K562 (cell line): ENCODE results near the gene HMGCL. TPM values are rescaled to one million over a fixed set of nuclear protein-coding genes. Genes with fewer than 3 reads are reported as not detected.

Experiments used
- BRCA1 ChIP-seq, 2 experiments: fragments of 450-650 bp in 1 of 2; sonication (generic) in 1 of 2; formaldehyde crosslinking in 1 of 2; IDR thresholded peaks; 2 replicates each; pipeline versions ENCODE4 v1.5.0 to v1.6.1; 2017 to 2020; ENCODE audit warnings: mild to moderate bottlenecking in 1 of 2, missing genetic modification reagents in 1 of 2
- DIDO1 ChIP-seq: fragments of 450-650 bp; IDR thresholded peaks from 2 replicates; pipeline ENCODE4 v1.6.1; 2016; ENCODE audit warnings: low read depth, missing biosample characterization, missing genetic modification characterization
- E2F5 ChIP-seq: sonication (generic); formaldehyde crosslinking; IDR thresholded peaks from 2 replicates; pipeline ENCODE4 v1.8.0; 2022; ENCODE audit warnings: mild to moderate bottlenecking, missing genetic modification reagents
- EP300 ChIP-seq: IDR thresholded peaks from 2 replicates; pipeline ENCODE4 v1.6.1; 2012; ENCODE audit warnings: low read length, improper control_type of control experiment
- ETV1 ChIP-seq: fragments of 450-650 bp; conservative IDR thresholded peaks from 2 replicates; pipeline ENCODE4 v1.6.1; 2016; ENCODE audit warnings: missing genetic modification characterization, control low read depth, low read depth, missing compliant biosample characterization
- FOS ChIP-seq: IDR thresholded peaks from 3 replicates; pipeline ENCODE4 v1.6.1; 2011; ENCODE audit not compliant: insufficient read length; ENCODE audit errors: extremely low read depth
- HDAC3 ChIP-seq: fragments of 450-650 bp; IDR thresholded peaks from 2 replicates; pipeline ENCODE4 v1.6.1; 2018; ENCODE audit warnings: borderline replicate concordance, mild to moderate bottlenecking, moderate library complexity; ENCODE audit not compliant: partially characterized antibody
- HIVEP1 ChIP-seq: fragments of 250-450 bp; sonication (Bioruptor Pico); IDR thresholded peaks from 2 replicates; pipeline ENCODE4 v1.4.0; 2020; ENCODE audit warnings: mild to moderate bottlenecking
- HMGXB4 ChIP-seq: sonication (generic); formaldehyde crosslinking; IDR thresholded peaks from 2 replicates; pipeline ENCODE4 v1.8.1; 2023; ENCODE audit warnings: mild to moderate bottlenecking, missing genetic modification reagents
- MCM7 ChIP-seq, 2 experiments: fragments of 450-650 bp; IDR thresholded peaks; 2 replicates each; pipeline ENCODE4 v1.6.1; 2016 to 2018
- PRDM10 ChIP-seq: fragments of 450-650 bp; IDR thresholded peaks from 2 replicates; pipeline ENCODE4 v1.6.1; 2018; ENCODE audit not compliant: partially characterized antibody
- PREB ChIP-seq: sonication (generic); formaldehyde crosslinking; IDR thresholded peaks from 2 replicates; pipeline ENCODE4 v1.8.1; 2023; ENCODE audit warnings: mild to moderate bottlenecking, missing genetic modification reagents
- RAD21 ChIP-seq, 2 experiments: fragments of 250-450 bp in 1 of 2; fragments of 450-650 bp in 1 of 2; sonication (Bioruptor Pico) in 1 of 2; formaldehyde crosslinking in 1 of 2; IDR thresholded peaks in 1 of 2; conservative IDR thresholded peaks in 1 of 2; 2 replicates each; pipeline versions ENCODE4 v1.4.0 to v1.8.0; 2020 to 2022; ENCODE audit warnings: mild to moderate bottlenecking in 2 of 2, moderate library complexity in 1 of 2
- RFX5 ChIP-seq: IDR thresholded peaks from 2 replicates; pipeline ENCODE4 v1.6.1; 2011; ENCODE audit warnings: low read depth, mild to moderate bottlenecking, improper control_type of control experiment, low read length
- RFX7 ChIP-seq: fragments of 250-450 bp; sonication (Bioruptor Pico); IDR thresholded peaks from 2 replicates; pipeline ENCODE4 v1.5.1; 2021; ENCODE audit warnings: mild to moderate bottlenecking
- SP2 ChIP-seq: IDR thresholded peaks from 2 replicates; pipeline ENCODE4 v1.6.1; 2011; ENCODE audit warnings: mild to moderate bottlenecking, low read depth, low read length, moderate library complexity; ENCODE audit not compliant: poor library complexity, severe bottlenecking; ENCODE audit errors: extremely low read depth
- ZBTB7A ChIP-seq: IDR thresholded peaks from 2 replicates; pipeline ENCODE4 v1.6.1; 2011; ENCODE audit warnings: low read depth, mild to moderate bottlenecking, low read length, moderate library complexity, borderline replicate concordance; ENCODE audit not compliant: control insufficient read depth
- ZNF24 ChIP-seq: fragments of 450-650 bp; IDR thresholded peaks from 2 replicates; pipeline ENCODE4 v1.6.1; 2016
- polyA plus RNA-seq, 8 experiments: library from polyadenylated mRNA; depleted of rRNA in 4 of 8; stranded (reverse) in 5 of 8; unstranded in 3 of 8; fragments of >200 nt; fragmentation: Nextera tagmentation in 2 of 8; fragmentation: Illumina TruSeq in 1 of 8; extraction: Ambion mirVana in 2 of 8; extraction: Trizol in 1 of 8; gene quantifications; 2 replicates each; pipeline versions ENCODE4 v1.2.1 to v1.2.3, GENCODE V29; 2011 to 2014; ENCODE audit warnings: inconsistent platforms in 1 of 8, missing spikeins in 1 of 8
- total RNA-seq, 7 experiments: library from RNA; depleted of rRNA in 6 of 7; stranded (reverse); fragments of >200 nt in 6 of 7; fragmentation: Illumina TruSeq in 2 of 7; extraction: Trizol in 2 of 7; gene quantifications; 2 replicates each; pipeline versions ENCODE4 v1.2.1 to v1.2.3, GENCODE V29; 2011 to 2021; ENCODE audit warnings: low replicate concordance in 1 of 7

The HMGCL gene
- total and polyA plus RNA-seq, 9 of the 15 experiments (the other 6 are each of a cell fraction or from before 2014, with no cell fraction given) = 18.0 to 82.2 (median 24.2) TPM

GRCh38 chr1:23867895-23868556 lies 42.8 kb upstream of the HMGCL start, which contains the start of gene FUCA1 (continued):
- TF ChIP-seq SP2 (peak; percentile 32), HDAC3 (no peak), HMGXB4 (CRISPR knock-in tag) (peak; percentile 69), HIVEP1 (CRISPR knock-in tag) (0 out of 2 replicates have a peak, but pooled peaks have one; percentile 45), PREB (no peak), E2F5 (CRISPR knock-in tag) (peak; percentile 60), RAD21 (CRISPR knock-in tag; conservative IDR thresholded peaks at IDR 0.05 in 1 of 2, IDR thresholded peaks at IDR 0.05 in 1 of 2) (peak; percentile 72 to 78), BRCA1 (IDR thresholded peaks at IDR 0.05) (no peak), BRCA1 (CRISPR knock-in tag; IDR thresholded peaks at IDR 0.05) (no peak), DIDO1 (no peak), MCM7 (IDR thresholded peaks at IDR 0.05) (no peak), ZBTB7A (peak; percentile 23; the same call in 1 of the 2 replicates), ZNF24 (no peak), FOS (peak; percentile 36), EP300 (peak; percentile 25; the same call in 1 of the 2 replicates), ETV1 (tag) (no peak), PRDM10 (no peak), RFX7 (CRISPR knock-in tag) (no peak), RFX5 (no peak)
